ENCODE measurements around the gene OXER1.

The OXER1 gene

GRCh38 chr2:42768706-42769256, 4.8 kb upstream of the OXER1 start:
- TF ChIP-seq YY1 (IDR thresholded peaks at IDR 0.05; ENCODE audit: insufficient read depth, insufficient read length) (no peak), SUZ12 (IDR thresholded peaks at IDR 0.05; ENCODE audit: extremely low read depth, insufficient read depth, insufficient read length) (no peak), ZNF274 (IDR thresholded peaks at IDR 0.05; ENCODE audit: low read depth, low read length) (no peak)
- Histone ChIP-seq H3K9me3 (ENCODE audit: insufficient read depth, low read length) (no peaks in the 10 kb centered on the region), H3K27me3 (ENCODE audit: insufficient read depth, insufficient read length) (no peaks in the 10 kb centered on the region), H3K36me3 (ENCODE audit: insufficient read depth, insufficient read length, low read length) (no peaks in the 10 kb centered on the region), H3K9ac (ENCODE audit: insufficient read length, low read depth) (no peak overlapping the region), H3K4me1 (ENCODE audit: insufficient read depth, insufficient read length) (peaks cover 8% of the 10 kb centered on the region), H3K4me3 (ENCODE audit: insufficient read length, low read depth) (no peak overlapping the region)
- DNase-seq (ENCODE audit: low read depth, low spot score), result no peak

GRCh38 chr2:42767899-42768705, 4.2 kb upstream of the OXER1 start:
- DNase-seq (ENCODE audit: low read depth, low spot score), result no peak
- no peak overlapping the region for H3K4me3 ChIP-seq (ENCODE audit: insufficient read length, low read depth)

GRCh38 chr2:42767080-42767898, 3.4 kb upstream of the OXER1 start:
- no peaks in the 10 kb centered on the region for H3K36me3 ChIP-seq (ENCODE audit: insufficient read depth, insufficient read length, low read length)
- H3K9me3 ChIP-seq (ENCODE audit: insufficient read depth, low read length), result no peaks in the 10 kb centered on the region
- TF ChIP-seq YY1 (IDR thresholded peaks at IDR 0.05; ENCODE audit: insufficient read depth, insufficient read length) (no peak), SUZ12 (IDR thresholded peaks at IDR 0.05; ENCODE audit: extremely low read depth, insufficient read depth, insufficient read length) (no peak), ZNF274 (IDR thresholded peaks at IDR 0.05; ENCODE audit: low read depth, low read length) (no peak)
- no peaks in the 10 kb centered on the region for H3K27me3 ChIP-seq (ENCODE audit: insufficient read depth, insufficient read length)
- peaks cover 10% of the 10 kb centered on the region for H3K4me1 ChIP-seq (ENCODE audit: insufficient read depth, insufficient read length)
- no peak overlapping the region for H3K4me3 ChIP-seq (ENCODE audit: insufficient read length, low read depth)
- no peak overlapping the region for H3K9ac ChIP-seq (ENCODE audit: insufficient read length, low read depth)
- no peak for DNase-seq (ENCODE audit: low read depth, low spot score)

More at GRCh38 chr2:42767899-42768705, 4.2 kb upstream of the OXER1 start:
- TF ChIP-seq ZNF274 (IDR thresholded peaks at IDR 0.05; ENCODE audit: low read depth, low read length), result no peak
- H3K9ac ChIP-seq (ENCODE audit: insufficient read length, low read depth), result no peak overlapping the region
- no peaks in the 10 kb centered on the region for H3K36me3 ChIP-seq (ENCODE audit: insufficient read depth, insufficient read length, low read length)
- no peaks in the 10 kb centered on the region for H3K27me3 ChIP-seq (ENCODE audit: insufficient read depth, insufficient read length)
- peaks cover 10% of the 10 kb centered on the region for H3K4me1 ChIP-seq (ENCODE audit: insufficient read depth, insufficient read length)
- no peaks in the 10 kb centered on the region for H3K9me3 ChIP-seq (ENCODE audit: insufficient read depth, low read length)

- no peaks in the 10 kb centered on the region for H3K27me3 ChIP-seq (ENCODE audit: insufficient read depth, insufficient read length)
- no peak overlapping the region for H3K4me3 ChIP-seq (ENCODE audit: insufficient read length, low read depth)
- TF ChIP-seq SUZ12 (IDR thresholded peaks at IDR 0.05; ENCODE audit: extremely low read depth, insufficient read depth, insufficient read length) (no peak), ZNF274 (IDR thresholded peaks at IDR 0.05; ENCODE audit: low read depth, low read length) (no peak), YY1 (IDR thresholded peaks at IDR 0.05; ENCODE audit: insufficient read depth, insufficient read length) (no peak)
- H3K36me3 ChIP-seq (ENCODE audit: insufficient read depth, insufficient read length, low read length), result no peaks in the 10 kb centered on the region
- peaks cover 15% of the 10 kb centered on the region for H3K4me1 ChIP-seq (ENCODE audit: insufficient read depth, insufficient read length)
- H3K9ac ChIP-seq (ENCODE audit: insufficient read length, low read depth), result no peak overlapping the region
- no peak for DNase-seq (ENCODE audit: low read depth, low spot score)
- H3K9me3 ChIP-seq (ENCODE audit: insufficient read depth, low read length), result no peaks in the 10 kb centered on the region
Observed at GRCh38 chr2:42765686-42766085, 1.8 kb upstream of the OXER1 start.

DNA sequence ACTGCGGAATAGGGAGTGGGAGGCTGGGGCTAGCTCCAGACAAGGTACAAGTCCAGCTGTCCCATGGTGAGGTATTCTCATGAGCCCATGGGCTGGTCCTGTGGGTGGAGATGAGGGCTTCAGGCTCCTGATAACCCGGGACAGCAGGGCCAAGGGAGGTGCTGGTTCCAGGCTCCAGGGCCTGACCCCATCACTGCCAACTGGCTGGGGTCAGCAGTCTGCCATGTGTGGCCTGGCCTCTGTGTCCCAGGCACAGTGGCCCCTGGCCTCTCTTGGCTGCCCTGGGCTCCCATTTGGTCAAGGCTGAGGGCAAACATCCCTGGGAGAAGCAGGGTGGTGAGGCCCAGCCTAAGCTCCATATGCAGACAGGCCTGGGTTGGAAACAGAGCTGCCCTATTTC, 966 bp upstream of the OXER1 start:
- DNase-seq (ENCODE audit: low read depth, low spot score), result no peak
- Histone ChIP-seq H3K36me3 (ENCODE audit: insufficient read depth, insufficient read length, low read length) (no peaks in the 10 kb centered on the region), H3K9ac (ENCODE audit: insufficient read length, low read depth) (no peak overlapping the region), H3K4me1 (ENCODE audit: insufficient read depth, insufficient read length) (peaks cover 12% of the 10 kb centered on the region), H3K9me3 (ENCODE audit: insufficient read depth, low read length) (no peaks in the 10 kb centered on the region), H3K27me3 (ENCODE audit: insufficient read depth, insufficient read length) (no peaks in the 10 kb centered on the region), H3K4me3 (ENCODE audit: insufficient read length, low read depth) (no peak overlapping the region)
- no peak for TF ChIP-seq SUZ12 (IDR thresholded peaks at IDR 0.05; ENCODE audit: extremely low read depth, insufficient read depth, insufficient read length)
- no peak for TF ChIP-seq ZNF274 (IDR thresholded peaks at IDR 0.05; ENCODE audit: low read depth, low read length)
- TF ChIP-seq YY1 (IDR thresholded peaks at IDR 0.05; ENCODE audit: insufficient read depth, insufficient read length), result no peak

- Histone ChIP-seq H3K9me3 (ENCODE audit: insufficient read depth, low read length) (no peaks in the 10 kb centered on the region), H3K27me3 (ENCODE audit: insufficient read depth, insufficient read length) (no peaks in the 10 kb centered on the region), H3K4me1 (ENCODE audit: insufficient read depth, insufficient read length) (peaks cover 12% of the 10 kb centered on the region), H3K36me3 (ENCODE audit: insufficient read depth, insufficient read length, low read length) (no peaks in the 10 kb centered on the region), H3K4me3 (ENCODE audit: insufficient read length, low read depth) (no peak overlapping the region), H3K9ac (ENCODE audit: insufficient read length, low read depth) (no peak overlapping the region)
- TF ChIP-seq ZNF274 (IDR thresholded peaks at IDR 0.05; ENCODE audit: low read depth, low read length) (no peak), SUZ12 (IDR thresholded peaks at IDR 0.05; ENCODE audit: extremely low read depth, insufficient read depth, insufficient read length) (no peak), YY1 (IDR thresholded peaks at IDR 0.05; ENCODE audit: insufficient read depth, insufficient read length) (no peak)
- DNase-seq (ENCODE audit: low read depth, low spot score), result no peak
Observed at GRCh38 chr2:42762823-42763804, 821 bp downstream of the OXER1 start.

All from NT2/D1 (cell line).